ENCODE data around the gene KRTAP4-5.
"Not testable (repeated sequence)": the region's sequence is repeated elsewhere in the genome, so short reads cannot be mapped to it uniquely, and the experiment has no call there.

KRTAP4-5 gene

GRCh38 chr17:41149652-41149985, at the start of gene KRTAP4-5:
Gene KRTAP4-5, minus strand, starts transcription at chr17:41149825. Its CDS starts 58 bp downstream, at chr17:41149767.
- H3K9ac ChIP-seq (ENCODE audit: low read length) = no peak within 1 kb of the TSS

DNA sequence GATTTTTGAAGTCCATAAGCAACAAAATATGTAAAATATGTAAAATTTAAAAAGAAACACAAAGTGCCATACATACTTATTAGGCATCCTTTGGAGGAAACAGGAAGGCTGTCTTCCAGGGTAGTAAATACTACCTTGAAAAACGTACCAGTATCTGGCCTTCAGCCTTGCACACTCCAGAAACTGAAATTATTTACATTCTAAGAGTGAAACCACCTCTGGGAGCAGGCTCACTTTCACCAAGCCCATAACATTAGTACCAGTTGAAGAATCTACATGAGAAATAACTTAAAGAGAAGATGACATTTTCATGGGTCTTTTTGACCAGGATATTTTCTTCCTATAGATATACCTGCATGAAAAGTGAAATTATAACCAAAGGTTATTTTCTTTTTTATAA, 46.4 kb upstream of the KRTAP4-5 start:
- Histone ChIP-seq H3K27me3 (ENCODE audit: control insufficient read depth, insufficient read depth, low read length) (no peaks in the 10 kb centered on the region), H3K4me1 (ENCODE audit: control insufficient read depth, insufficient read depth, low read length) (no peaks in the 10 kb centered on the region), H3K27ac (ENCODE audit: low read depth, low read length) (no peak overlapping the region), H3K9me3 (ENCODE audit: control insufficient read depth, insufficient read depth, low read depth, low read length) (no peaks in the 10 kb centered on the region), H3K36me3 (ENCODE audit: control insufficient read depth, insufficient read depth, low read length) (no peaks in the 10 kb centered on the region), H3K4me3 (ENCODE audit: low read depth, low read length) (no peak overlapping the region), H3K9ac (ENCODE audit: low read length) (no peak overlapping the region)

More at GRCh38 chr17:41149652-41149985, at the start of gene KRTAP4-5:
- Histone ChIP-seq H3K4me3 (ENCODE audit: low read depth, low read length) (no peak within 1 kb of the TSS), H3K9me3 (ENCODE audit: control insufficient read depth, insufficient read depth, low read depth, low read length) (no peaks in the 10 kb centered on the region), H3K27ac (ENCODE audit: low read depth, low read length) (no peak within 1 kb of the TSS), H3K4me1 (ENCODE audit: control insufficient read depth, insufficient read depth, low read length) (no peaks in the 10 kb centered on the region), H3K27me3 (ENCODE audit: control insufficient read depth, insufficient read depth, low read length) (no peaks in the 10 kb centered on the region; the same call in 1 of the 2 replicates), H3K36me3 (ENCODE audit: control insufficient read depth, insufficient read depth, low read length) (no peaks in the 10 kb centered on the region)

DNA sequence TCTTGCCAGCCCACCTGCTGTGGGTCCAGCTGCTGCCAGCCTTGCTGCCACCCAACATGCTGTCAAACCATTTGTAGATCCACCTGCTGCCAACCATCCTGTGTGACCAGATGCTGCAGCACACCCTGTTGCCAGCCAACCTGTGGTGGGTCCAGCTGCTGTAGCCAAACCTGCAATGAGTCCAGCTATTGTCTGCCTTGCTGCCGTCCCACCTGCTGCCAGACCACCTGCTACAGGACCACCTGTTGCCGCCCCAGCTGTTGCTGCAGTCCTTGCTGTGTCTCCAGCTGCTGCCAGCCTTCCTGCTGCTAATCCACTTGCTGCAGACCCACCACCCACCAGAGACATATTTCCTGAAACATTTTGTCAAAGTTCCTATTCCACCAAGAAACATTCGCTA, 40.7 kb upstream of the KRTAP4-5 start:
- H3K9ac ChIP-seq (ENCODE audit: low read length) = no peak overlapping the region
- H3K9me3 ChIP-seq (ENCODE audit: control insufficient read depth, insufficient read depth, low read depth, low read length) = no peaks in the 10 kb centered on the region
- H3K27me3 ChIP-seq (ENCODE audit: control insufficient read depth, insufficient read depth, low read length) = no peaks in the 10 kb centered on the region
- no peak overlapping the region for H3K27ac ChIP-seq (ENCODE audit: low read depth, low read length)
- no peak overlapping the region for H3K4me3 ChIP-seq (ENCODE audit: low read depth, low read length)
- no peaks in the 10 kb centered on the region for H3K36me3 ChIP-seq (ENCODE audit: control insufficient read depth, insufficient read depth, low read length)
- no peaks in the 10 kb centered on the region for H3K4me1 ChIP-seq (ENCODE audit: control insufficient read depth, insufficient read depth, low read length)

GRCh38 chr17:41189837-41190318, 40.3 kb upstream of the KRTAP4-5 start, which contains the start of gene KRTAP9-1:
Gene KRTAP9-1, plus strand, starts transcription at chr17:41189887. Its CDS starts 0 bp downstream, at chr17:41189887.
- not testable (repeated sequence) for H3K4me3 ChIP-seq (ENCODE audit: low read depth, low read length); H3K27ac ChIP-seq (ENCODE audit: low read depth, low read length); H3K9ac ChIP-seq (ENCODE audit: low read length); H3K27me3 ChIP-seq (ENCODE audit: control insufficient read depth, insufficient read depth, low read length); H3K4me1 ChIP-seq (ENCODE audit: control insufficient read depth, insufficient read depth, low read length); H3K36me3 ChIP-seq (ENCODE audit: control insufficient read depth, insufficient read depth, low read length); H3K9me3 ChIP-seq (ENCODE audit: control insufficient read depth, insufficient read depth, low read depth, low read length)

DNA sequence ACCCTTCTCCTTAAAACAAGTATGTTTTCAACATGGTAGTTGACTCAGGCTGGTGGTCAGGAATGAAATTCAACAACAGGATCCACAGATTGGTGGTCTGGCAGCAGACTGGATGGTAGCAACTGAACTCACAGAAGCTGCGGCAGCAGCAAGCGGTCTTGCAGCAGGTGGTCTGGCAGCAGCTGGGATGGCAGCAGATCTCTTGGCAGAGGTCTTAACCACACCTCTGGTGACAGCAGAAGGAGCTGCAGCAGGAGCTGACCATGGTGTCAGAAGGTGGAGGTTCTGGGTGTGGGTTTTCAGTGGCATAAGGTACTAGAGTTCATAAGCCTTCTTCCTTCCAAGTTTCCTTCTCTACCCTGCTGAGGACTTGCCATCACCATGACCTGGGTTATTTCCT, 37.2 kb upstream of the KRTAP4-5 start:
- Histone ChIP-seq H3K4me3 (ENCODE audit: low read depth, low read length) (no peak overlapping the region), H3K9ac (ENCODE audit: low read length) (no peak overlapping the region), H3K27me3 (ENCODE audit: control insufficient read depth, insufficient read depth, low read length) (no peaks in the 10 kb centered on the region), H3K4me1 (ENCODE audit: control insufficient read depth, insufficient read depth, low read length) (no peaks in the 10 kb centered on the region), H3K36me3 (ENCODE audit: control insufficient read depth, insufficient read depth, low read length) (no peaks in the 10 kb centered on the region), H3K9me3 (ENCODE audit: control insufficient read depth, insufficient read depth, low read depth, low read length) (no peaks in the 10 kb centered on the region), H3K27ac (ENCODE audit: low read depth, low read length) (no peak overlapping the region)

DNA sequence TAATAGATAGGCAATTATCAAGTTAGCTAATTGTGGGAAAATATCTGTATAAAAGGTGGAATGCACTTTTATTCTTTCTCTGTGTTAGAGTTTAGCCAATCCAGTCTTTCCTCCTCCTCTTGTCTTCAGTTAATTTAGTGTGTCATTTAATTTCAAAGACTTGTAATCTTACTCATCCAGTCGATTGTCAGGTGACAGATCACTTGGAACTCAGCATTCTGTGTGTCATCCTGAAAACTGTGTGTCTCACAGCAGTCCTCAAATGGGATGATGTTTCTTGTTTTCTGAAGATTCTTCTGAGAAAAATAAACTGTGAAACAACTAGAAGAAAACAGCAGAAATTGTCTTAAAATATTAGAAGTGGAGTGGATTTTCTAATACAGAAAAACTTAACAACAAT, 35.4 kb upstream of the KRTAP4-5 start:
- no peak overlapping the region for H3K9ac ChIP-seq (ENCODE audit: low read length)
- no peaks in the 10 kb centered on the region for H3K4me1 ChIP-seq (ENCODE audit: control insufficient read depth, insufficient read depth, low read length)
- H3K27me3 ChIP-seq (ENCODE audit: control insufficient read depth, insufficient read depth, low read length) = no peaks in the 10 kb centered on the region
- no peak overlapping the region for H3K27ac ChIP-seq (ENCODE audit: low read depth, low read length)
- no peaks in the 10 kb centered on the region for H3K9me3 ChIP-seq (ENCODE audit: control insufficient read depth, insufficient read depth, low read depth, low read length)
- H3K36me3 ChIP-seq (ENCODE audit: control insufficient read depth, insufficient read depth, low read length) = no peaks in the 10 kb centered on the region
- no peak overlapping the region for H3K4me3 ChIP-seq (ENCODE audit: low read depth, low read length)

DNA sequence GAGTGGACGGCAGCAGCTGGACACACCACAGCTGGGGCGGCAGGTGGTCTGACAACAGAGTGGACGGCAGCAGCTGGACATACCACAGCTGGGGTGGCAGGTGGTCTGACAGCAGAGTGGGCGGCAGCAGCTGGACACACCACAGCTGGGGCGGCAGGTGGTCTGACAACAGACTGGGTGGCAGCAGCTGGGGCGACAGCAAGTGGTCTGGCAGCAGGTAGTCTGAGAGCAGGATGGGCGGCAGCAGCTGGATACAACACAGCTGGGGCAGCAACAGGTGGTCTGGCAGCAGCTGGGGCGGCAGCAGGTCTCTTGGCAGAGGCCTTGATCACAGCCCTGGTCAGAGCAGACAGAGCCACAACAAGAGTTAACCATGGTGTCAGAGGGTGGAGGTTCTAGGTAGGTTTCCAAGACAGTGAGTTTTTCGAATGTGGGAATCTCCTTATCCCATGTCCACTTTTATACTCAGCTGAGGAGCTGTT, 34.9 kb upstream of the KRTAP4-5 start, which contains the start of gene KRTAP4-1:
KRTAP4-1 (minus strand) TSS at position 432 of the 482 bp plus-strand sequence; CDS start at position 375, 57 bp downstream.
- Histone ChIP-seq H3K27me3 (ENCODE audit: control insufficient read depth, insufficient read depth, low read length) (no peaks in the 10 kb centered on the region), H3K27ac (ENCODE audit: low read depth, low read length) (no peak within 1 kb of the TSS), H3K9ac (ENCODE audit: low read length) (no peak within 1 kb of the TSS), H3K4me1 (ENCODE audit: control insufficient read depth, insufficient read depth, low read length) (no peaks in the 10 kb centered on the region), H3K4me3 (ENCODE audit: low read depth, low read length) (no peak within 1 kb of the TSS), H3K9me3 (ENCODE audit: control insufficient read depth, insufficient read depth, low read depth, low read length) (no peaks in the 10 kb centered on the region), H3K36me3 (ENCODE audit: control insufficient read depth, insufficient read depth, low read length) (no peaks in the 10 kb centered on the region)

DNA sequence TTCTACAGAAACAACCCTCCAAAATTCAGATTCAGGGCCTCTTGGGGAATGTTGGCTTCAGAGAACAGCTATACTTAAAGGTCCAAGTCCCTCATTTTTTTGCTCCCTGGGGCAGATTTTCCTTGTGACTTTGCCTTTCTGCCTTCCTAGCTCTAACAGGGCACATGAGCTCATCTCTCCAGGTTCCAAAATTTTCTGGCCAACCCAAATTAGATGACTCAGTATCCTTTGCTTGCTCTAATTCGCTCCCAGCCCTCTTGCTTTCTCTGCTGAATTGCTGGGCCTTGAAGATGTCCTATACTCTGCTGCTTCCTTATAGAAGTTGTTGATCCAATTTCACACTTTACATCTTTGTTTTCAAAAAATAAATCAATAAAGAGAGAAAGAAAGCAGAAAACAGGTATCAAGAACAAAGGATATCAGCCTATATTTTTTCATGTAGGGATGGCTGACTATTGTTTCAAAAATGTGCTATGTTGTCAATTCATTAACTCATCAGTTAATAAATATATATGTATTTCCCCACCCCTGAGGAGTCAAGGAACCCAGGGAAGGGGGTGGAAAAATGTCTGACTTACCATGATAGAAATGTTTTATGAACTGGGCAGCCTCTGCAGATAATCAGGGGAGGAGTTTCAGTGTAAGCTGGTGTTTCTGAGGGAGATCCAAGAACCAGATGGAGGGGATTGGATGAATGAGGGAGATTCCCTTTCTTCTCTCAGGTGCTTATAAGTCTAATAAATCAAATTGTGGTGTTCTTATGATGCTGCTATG, 29.4 kb upstream of the KRTAP4-5 start:
- no peak overlapping the region for H3K9ac ChIP-seq (ENCODE audit: low read length)
- H3K4me1 ChIP-seq (ENCODE audit: control insufficient read depth, insufficient read depth, low read length) = no peaks in the 10 kb centered on the region
- H3K9me3 ChIP-seq (ENCODE audit: control insufficient read depth, insufficient read depth, low read depth, low read length) = no peaks in the 10 kb centered on the region
- H3K27me3 ChIP-seq (ENCODE audit: control insufficient read depth, insufficient read depth, low read length) = no peaks in the 10 kb centered on the region
- H3K27ac ChIP-seq (ENCODE audit: low read depth, low read length) = no peak overlapping the region
- no peak overlapping the region for H3K4me3 ChIP-seq (ENCODE audit: low read depth, low read length)
- H3K36me3 ChIP-seq (ENCODE audit: control insufficient read depth, insufficient read depth, low read length) = no peaks in the 10 kb centered on the region

DNA sequence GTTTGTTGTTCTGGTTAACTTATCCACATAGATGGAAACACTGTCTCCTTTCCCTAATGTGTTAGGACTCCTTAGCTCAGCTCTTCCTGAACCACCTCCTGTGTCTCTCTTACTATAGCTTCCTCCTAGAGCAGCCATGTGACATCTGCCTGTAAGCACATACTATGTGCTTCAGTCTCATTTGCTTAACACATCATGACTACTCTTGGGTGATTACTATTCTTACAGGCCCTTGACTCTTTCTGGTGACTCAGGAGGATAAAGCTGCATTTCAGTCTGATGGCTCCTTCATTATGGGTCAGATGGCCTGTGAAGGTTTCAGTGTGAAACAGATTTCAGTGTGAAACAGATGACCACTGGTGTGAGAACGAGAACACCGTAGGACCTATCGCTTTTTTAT, 28.7 kb upstream of the KRTAP4-5 start:
- no peak overlapping the region for H3K9ac ChIP-seq (ENCODE audit: low read length)
- H3K4me3 ChIP-seq (ENCODE audit: low read depth, low read length) = no peak overlapping the region
- no peaks in the 10 kb centered on the region for H3K27me3 ChIP-seq (ENCODE audit: control insufficient read depth, insufficient read depth, low read length)

DNA sequence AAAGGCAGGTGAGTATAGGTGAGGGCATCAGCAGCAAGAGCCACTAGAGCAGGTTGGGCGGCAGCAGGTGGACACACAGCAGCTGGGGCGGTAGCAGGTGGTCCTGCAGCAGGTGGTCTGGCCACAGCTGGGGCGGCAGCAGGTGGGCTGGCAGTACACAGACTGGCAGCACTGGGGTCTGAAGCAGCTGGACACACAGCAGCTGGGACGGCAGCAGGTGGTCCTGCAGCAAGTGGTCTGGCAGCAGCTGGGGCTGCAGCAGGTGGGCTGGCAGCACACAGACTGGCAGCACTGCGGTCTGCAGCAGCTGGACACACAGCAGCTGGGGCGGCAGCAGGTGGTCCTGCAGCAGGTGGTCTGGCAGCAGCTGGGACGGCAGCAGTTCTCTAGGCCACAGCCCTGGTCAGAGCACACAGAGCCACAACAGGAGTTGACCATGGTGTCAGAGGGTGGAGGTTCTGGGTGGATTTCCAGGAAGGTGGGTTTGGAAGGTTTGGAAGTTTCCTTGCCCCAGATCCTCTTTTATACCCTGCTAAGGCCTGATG, 28.2 kb upstream of the KRTAP4-5 start, which contains the start of gene KRTAP4-2:
KRTAP4-2 (minus strand) TSS at position 495 of the 545 bp plus-strand sequence; CDS start at position 438, 57 bp downstream.
- no peaks in the 10 kb centered on the region for H3K36me3 ChIP-seq (ENCODE audit: control insufficient read depth, insufficient read depth, low read length)
- H3K4me1 ChIP-seq (ENCODE audit: control insufficient read depth, insufficient read depth, low read length) = no peaks in the 10 kb centered on the region
- H3K9me3 ChIP-seq (ENCODE audit: control insufficient read depth, insufficient read depth, low read depth, low read length) = no peaks in the 10 kb centered on the region
- H3K27me3 ChIP-seq (ENCODE audit: control insufficient read depth, insufficient read depth, low read length) = no peaks in the 10 kb centered on the region
- no peak within 1 kb of the TSS for H3K9ac ChIP-seq (ENCODE audit: low read length)
- no peak within 1 kb of the TSS for H3K27ac ChIP-seq (ENCODE audit: low read depth, low read length)
- H3K4me3 ChIP-seq (ENCODE audit: low read depth, low read length) = no peak within 1 kb of the TSS

More for the DNA sequence above, 28.7 kb upstream of the KRTAP4-5 start:
- no peaks in the 10 kb centered on the region for H3K4me1 ChIP-seq (ENCODE audit: control insufficient read depth, insufficient read depth, low read length)
- no peaks in the 10 kb centered on the region for H3K36me3 ChIP-seq (ENCODE audit: control insufficient read depth, insufficient read depth, low read length)
- no peak overlapping the region for H3K27ac ChIP-seq (ENCODE audit: low read depth, low read length)
- H3K9me3 ChIP-seq (ENCODE audit: control insufficient read depth, insufficient read depth, low read depth, low read length) = no peaks in the 10 kb centered on the region

DNA sequence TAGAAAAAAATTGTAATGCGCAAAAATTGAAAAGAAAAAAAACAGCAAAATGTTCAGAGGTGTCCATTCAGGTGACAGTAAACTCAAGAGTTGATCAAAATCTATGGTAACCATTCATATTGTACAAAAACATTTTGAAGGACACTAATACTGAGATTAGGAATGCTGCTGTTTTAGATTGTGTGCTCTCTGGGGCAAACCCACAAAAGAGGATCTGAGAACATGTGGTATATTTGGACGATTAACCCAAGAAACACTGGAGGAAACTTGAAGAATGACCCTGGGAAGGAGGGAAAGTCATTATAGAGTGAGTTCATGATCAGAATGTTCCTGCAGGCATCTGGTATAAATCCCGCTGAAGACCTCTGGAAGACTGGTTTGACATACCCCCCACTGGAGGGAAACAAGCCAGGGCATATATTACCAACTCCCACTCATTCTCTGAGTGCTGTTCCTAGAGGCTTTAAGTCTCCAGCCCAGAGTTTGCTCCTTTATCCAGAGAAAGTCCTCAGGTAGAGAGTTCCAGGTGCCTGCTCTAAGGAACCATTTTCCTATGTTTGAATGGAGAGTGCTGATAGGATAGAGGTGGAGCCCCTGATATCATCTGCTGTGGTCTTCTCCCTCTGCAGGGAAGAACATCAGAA, 27.2 kb upstream of the KRTAP4-5 start:
- H3K36me3 ChIP-seq (ENCODE audit: control insufficient read depth, insufficient read depth, low read length) = no peaks in the 10 kb centered on the region
- H3K4me1 ChIP-seq (ENCODE audit: control insufficient read depth, insufficient read depth, low read length) = no peaks in the 10 kb centered on the region
- H3K27me3 ChIP-seq (ENCODE audit: control insufficient read depth, insufficient read depth, low read length) = no peaks in the 10 kb centered on the region
- no peak overlapping the region for H3K4me3 ChIP-seq (ENCODE audit: low read depth, low read length)
- no peaks in the 10 kb centered on the region for H3K9me3 ChIP-seq (ENCODE audit: control insufficient read depth, insufficient read depth, low read depth, low read length)
- no peak overlapping the region for H3K9ac ChIP-seq (ENCODE audit: low read length)
- H3K27ac ChIP-seq (ENCODE audit: low read depth, low read length) = no peak overlapping the region
